HG02852 (cell line): ENCODE measurements around the gene RASL12.
"Not testable (repeated sequence)": the region's sequence is repeated elsewhere in the genome, so short reads cannot be mapped to it uniquely, and the experiment has no call there.

Source experiments
- ATAC-seq: cut with Tn5 transposase; IDR thresholded peaks from one replicate; pipeline ENCODE4 v1.9.1; 2021; ENCODE audit warnings: mild to moderate bottlenecking, moderate library complexity; ENCODE audit not compliant: unreplicated experiment

The RASL12 gene

GRCh38 chr15:65032801-65033537, 34.8 kb downstream of the RASL12 start:
- ATAC-seq, result no peak

- no peak for ATAC-seq
These were observed 38.0 kb downstream of the RASL12 start for GRCh38 chr15:65029736-65030208.

- peak; percentile 77 for ATAC-seq
These were observed 38.7 kb downstream of the RASL12 start, which contains the start of gene MTFMT for GRCh38 chr15:65028921-65029735. TSS of gene MTFMT (minus strand) at chr15:65029639. CDS start at chr15:65029613, 26 bp downstream.

GRCh38 chr15:65028338-65028737, 39.5 kb downstream of the RASL12 start:
- no peak for ATAC-seq

GRCh38 chr15:65027593-65027992, 40.2 kb downstream of the RASL12 start:
- no peak for ATAC-seq

GRCh38 chr15:65026756-65027155, 41.0 kb downstream of the RASL12 start:
- ATAC-seq, result no peak

- no peak for ATAC-seq
These were observed 46.3 kb downstream of the RASL12 start for GRCh38 chr15:65021488-65021887.

GRCh38 chr15:65020419-65020818, 47.4 kb downstream of the RASL12 start:
- ATAC-seq, result no peak

- not testable (repeated sequence) for ATAC-seq
These were observed 56.6 kb downstream of the RASL12 start for GRCh38 chr15:65011198-65011597.

GRCh38 chr15:65008983-65009382, 58.8 kb downstream of the RASL12 start:
- no peak for ATAC-seq

GRCh38 chr15:65006876-65007275, 60.9 kb downstream of the RASL12 start:
- no peak for ATAC-seq

GRCh38 chr15:65004993-65005392, 62.8 kb downstream of the RASL12 start:
- ATAC-seq, result no peak
